Heart right ventricle (tissue), 12 donors: ENCODE measurements around the gene CHCHD4. TPM values are rescaled to one million over a fixed set of nuclear protein-coding genes. Genes with fewer than 3 reads are reported as not detected.

Experiments used
- polyA plus RNA-seq, 2 donors: library from polyadenylated mRNA; stranded (reverse); fragments of 200-250 nt; gene quantifications; one replicate each; pipeline ENCODE4 v1.2.3, GENCODE V29; 2013
- total RNA-seq, 10 donors: library from RNA; stranded (reverse); fragmentation: NEBNext Ultra II Directional in 3 of 10; extraction: Animal tissue kit (Norgen Biotek cat#: 25700) in 3 of 10; gene quantifications; one replicate each; pipeline versions ENCODE4 v1.2.1 to v1.2.4, GENCODE V29; 2021 to 2023
- donor health status: ischemic (EF 13 %, LVEDD 7.1; RV severe dilation, severe dysfunction).
- donor health status: healthy with polysubstance abuse.
- donor health status: DM: no; HTN: yes; CAD: no.
- donor health status: DM: no; HTN: no; CAD: no.
- donor health status: ischemic (EF 25% LVEDD 6.9; RV normal size, moderate dysfunction).
- donor health status: ischemic (EF 25% LVEDD 5.7; RV mildly dilated, moderate dysfunction).
- donor health status: healthy.
- donor health status: nonischemic (EF 11% LVEDD 7.7; RV severe dilation, severe dysfunction).
- donor health status: DM: yes; HTN: yes; CAD: no.
- donor health status: PGD.
- donor health status: ischemic (EF 29% LVEDD 5.4; RV normal size, mild dysfunction).
- donor health status: nonischemic (EF 23%, LVEDD 6.1; RV moderate dilation, normal function).

The CHCHD4 gene
- total and polyA plus RNA-seq, 12 donors, result 18.0 to 37.2 (median 26.6) TPM

Other genes with a start within 250 kb of the CHCHD4 start
- not detected for gene WNT7A, start 244.8 kb downstream of the CHCHD4 start, total RNA-seq
- not detected for gene WNT7A, start 244.8 kb downstream of the CHCHD4 start, polyA plus RNA-seq
- 10 to 100 TPM; 23.9 to 47.4 (median 37.2) TPM for gene TMEM43, start 182 bp upstream of the CHCHD4 start, total RNA-seq
- 10 to 100 TPM; 38.0 to 98.0 TPM for gene TMEM43, start 182 bp upstream of the CHCHD4 start, polyA plus RNA-seq
- 10 to 100 TPM in 5 of 10 donors, 1 to 10 TPM in 5; 8.5 to 15.8 (median 11.3) TPM for gene XPC, start 53.7 kb upstream of the CHCHD4 start, total RNA-seq
- gene XPC, start 53.7 kb upstream of the CHCHD4 start, polyA plus RNA-seq, result 1 to 10 TPM; 7.3 to 9.7 TPM
- gene LSM3, start 53.9 kb upstream of the CHCHD4 start, total RNA-seq, result 10 to 100 TPM; 12.4 to 18.0 (median 15.2) TPM
- 10 to 100 TPM in 1 of 2 donors, 1 to 10 TPM in 1; 5.6 to 16.1 TPM for gene LSM3, start 53.9 kb upstream of the CHCHD4 start, polyA plus RNA-seq